HG03457 (cell line): ENCODE results near the gene ECE1.
A peak's percentile ranks its signal among the peaks of the same experiment; 100 is the strongest.

Experiments used
- ATAC-seq: cut with Tn5 transposase; IDR thresholded peaks from one replicate; pipeline ENCODE4 v1.9.1; 2021; ENCODE audit warnings: moderate number of reproducible peaks; ENCODE audit not compliant: unreplicated experiment

Gene ECE1

DNA sequence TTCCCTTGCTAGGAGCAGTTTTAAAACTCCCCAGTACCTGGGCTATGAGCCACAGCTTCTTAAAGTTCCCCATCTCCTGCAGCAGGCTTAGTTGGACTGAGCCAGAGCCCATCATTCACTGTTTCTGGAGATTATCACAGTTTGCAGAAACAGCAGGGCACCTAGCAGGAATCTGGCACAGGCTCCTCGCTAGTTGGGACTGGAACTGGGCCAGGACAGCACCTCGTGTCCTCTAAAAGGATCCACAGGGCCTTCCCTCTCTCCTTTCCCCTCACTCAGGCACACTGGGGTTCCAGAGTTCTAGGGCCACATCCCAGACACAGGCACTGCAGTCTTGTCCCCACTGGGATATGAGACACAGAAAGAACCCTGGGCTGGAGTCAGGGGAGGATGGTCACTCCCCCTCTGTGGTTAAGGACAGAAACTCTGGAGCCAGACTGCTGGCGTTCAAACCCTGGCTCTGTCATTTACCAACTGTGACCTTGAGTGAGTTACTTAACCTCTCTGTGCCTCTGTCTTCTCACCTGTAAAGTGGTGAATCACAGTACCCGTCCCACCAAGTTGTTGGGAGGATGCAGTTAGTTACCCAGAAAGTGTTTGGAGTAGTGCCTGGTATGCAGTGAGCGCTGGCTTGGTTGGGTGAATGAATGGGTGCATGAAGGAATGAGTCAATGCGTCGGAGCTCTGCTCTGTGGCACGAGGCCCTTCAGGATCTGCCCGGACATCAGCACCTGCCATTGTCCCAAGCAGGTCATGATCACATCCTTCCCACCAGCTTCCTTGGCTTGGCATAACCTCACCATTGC lies 18.8 kb upstream of the ECE1 start:
- no peak for ATAC-seq

DNA sequence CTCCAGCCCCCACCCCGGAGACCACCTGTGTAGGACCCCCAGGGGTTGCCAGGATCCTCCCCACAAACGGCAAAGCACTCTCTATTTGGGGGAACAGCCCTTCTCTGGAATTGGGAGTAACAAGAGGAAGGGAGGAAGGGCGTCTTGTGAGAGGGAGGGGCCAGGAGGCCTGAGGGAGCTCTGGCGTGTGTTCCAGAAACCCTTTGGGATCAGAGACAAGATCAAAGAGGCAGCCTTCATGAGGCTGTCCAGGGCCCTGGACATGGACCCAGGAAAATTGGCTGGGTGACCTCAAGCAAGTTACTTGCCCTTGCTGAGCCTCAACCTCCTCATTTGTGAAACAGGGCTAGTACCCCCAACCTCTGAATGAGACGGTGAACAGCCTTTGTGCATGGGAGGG lies 18.1 kb upstream of the ECE1 start:
- ATAC-seq = no peak

DNA sequence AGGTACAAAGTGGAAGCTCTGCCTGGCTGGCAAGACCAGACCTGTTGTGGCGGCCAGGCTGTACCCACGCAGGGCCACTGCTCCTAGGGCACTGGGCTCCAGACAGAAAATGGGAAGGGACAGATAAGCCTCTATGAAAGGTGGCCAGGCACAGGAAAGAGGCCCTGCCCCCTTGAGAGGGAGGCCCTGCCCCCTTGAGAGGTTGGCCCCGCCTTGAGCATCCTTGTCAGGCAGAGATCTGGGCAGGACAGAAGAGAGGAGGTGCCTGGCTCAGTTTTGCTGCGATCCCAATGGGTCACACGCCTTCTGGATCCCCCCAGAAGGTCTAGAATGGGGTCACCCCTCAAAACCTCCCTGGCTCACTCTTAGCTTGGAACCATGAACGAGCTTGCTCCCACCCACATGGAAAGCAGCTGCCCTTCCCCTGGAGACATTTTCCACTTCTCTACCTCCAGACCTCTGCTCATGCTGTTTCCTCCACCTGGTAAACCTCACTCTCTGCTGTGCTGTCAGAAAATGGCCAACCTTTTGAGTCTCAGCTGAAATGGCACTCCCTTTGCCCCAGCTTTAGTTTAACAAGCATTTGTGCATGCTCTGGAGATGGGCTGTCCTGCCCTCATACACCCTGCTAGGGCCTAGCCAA lies 17.5 kb upstream of the ECE1 start:
- ATAC-seq = no peak

DNA sequence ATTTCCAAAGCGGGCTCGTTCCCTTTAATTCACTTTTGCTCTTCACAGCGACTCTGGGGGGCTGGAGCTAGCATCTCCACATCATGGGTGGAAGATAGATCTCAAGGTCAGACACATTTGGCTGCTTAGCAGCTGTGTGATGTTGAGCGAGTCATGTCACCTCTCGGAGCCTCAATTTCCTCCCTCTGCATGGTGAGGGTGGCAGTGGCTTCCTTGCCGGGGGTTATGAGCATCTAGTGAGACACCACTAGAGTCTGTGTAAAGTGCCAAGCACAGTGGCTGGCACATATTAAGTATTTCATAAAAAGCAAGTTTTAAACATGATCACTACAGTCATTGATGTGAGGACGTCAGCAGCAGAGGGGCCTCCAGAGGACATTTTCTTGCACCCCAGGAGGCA lies 16.9 kb upstream of the ECE1 start:
- ATAC-seq = no peak

DNA sequence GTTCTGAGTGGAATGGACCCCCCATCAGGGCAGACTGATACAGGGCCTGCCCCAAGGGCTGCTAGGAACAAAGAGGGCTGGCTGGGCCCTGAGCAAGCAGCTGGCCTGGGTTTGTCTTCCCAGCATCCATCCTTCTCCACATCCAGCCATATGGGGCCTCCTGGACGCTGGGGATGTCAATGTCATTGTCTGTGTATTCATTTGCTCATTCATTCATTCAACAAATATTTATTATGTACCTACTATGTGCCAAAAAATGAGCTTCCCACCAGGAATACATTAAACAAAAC lies 15.6 kb upstream of the ECE1 start:
- no peak for ATAC-seq

DNA sequence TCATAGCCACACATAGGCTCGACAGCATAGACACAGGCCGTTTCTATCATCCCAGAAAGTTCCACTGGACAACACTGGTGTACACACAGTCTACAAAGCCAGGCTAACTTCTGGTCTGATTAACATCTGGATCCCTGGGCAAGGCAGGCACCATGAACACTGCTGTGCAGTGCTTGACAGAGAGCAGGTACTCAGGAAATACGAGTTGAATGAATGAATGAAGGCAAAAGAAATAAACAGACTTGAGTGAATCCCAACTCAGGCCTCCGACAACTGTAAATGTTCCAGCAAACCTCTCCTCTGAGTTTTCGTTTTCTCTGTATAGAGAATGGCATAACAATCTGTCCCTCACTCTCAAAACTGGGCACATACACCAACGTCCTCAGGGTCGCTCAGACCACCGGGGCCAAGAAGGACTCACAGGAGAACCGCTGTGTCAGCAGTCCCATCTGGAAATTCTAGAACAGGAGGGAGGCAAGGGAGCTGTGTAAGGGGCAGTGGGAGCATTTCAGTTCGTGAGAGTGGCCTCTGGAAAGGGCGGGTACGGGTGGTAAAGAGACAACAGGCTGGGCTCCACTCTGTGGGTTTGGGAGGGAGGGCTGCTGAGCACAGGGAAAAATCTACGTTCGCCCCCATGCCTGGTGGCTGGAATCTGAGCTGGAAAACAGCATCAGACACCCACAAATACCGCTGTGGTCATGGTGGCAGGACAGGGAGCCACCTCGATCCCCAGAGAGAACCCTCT lies 15.1 kb upstream of the ECE1 start:
- no peak for ATAC-seq

DNA sequence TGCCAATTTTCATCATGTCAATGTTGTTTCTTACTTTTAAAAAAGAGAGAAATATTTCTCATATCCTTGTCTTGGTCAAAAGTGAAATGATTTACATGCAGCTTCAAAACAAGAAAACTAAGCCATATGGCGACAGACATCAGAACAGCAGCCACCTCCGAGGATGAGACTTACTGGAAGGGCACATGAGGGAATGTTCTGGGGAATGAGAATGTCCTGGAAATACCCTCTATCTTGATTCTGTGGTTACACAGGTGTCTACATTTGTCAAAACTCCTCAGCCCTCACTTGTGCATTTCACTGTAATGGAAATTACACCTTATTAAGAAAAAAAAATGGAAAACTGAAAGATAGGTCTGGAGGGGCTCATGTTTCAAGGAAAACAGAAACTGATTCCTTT lies 14.2 kb upstream of the ECE1 start:
- ATAC-seq = no peak

DNA sequence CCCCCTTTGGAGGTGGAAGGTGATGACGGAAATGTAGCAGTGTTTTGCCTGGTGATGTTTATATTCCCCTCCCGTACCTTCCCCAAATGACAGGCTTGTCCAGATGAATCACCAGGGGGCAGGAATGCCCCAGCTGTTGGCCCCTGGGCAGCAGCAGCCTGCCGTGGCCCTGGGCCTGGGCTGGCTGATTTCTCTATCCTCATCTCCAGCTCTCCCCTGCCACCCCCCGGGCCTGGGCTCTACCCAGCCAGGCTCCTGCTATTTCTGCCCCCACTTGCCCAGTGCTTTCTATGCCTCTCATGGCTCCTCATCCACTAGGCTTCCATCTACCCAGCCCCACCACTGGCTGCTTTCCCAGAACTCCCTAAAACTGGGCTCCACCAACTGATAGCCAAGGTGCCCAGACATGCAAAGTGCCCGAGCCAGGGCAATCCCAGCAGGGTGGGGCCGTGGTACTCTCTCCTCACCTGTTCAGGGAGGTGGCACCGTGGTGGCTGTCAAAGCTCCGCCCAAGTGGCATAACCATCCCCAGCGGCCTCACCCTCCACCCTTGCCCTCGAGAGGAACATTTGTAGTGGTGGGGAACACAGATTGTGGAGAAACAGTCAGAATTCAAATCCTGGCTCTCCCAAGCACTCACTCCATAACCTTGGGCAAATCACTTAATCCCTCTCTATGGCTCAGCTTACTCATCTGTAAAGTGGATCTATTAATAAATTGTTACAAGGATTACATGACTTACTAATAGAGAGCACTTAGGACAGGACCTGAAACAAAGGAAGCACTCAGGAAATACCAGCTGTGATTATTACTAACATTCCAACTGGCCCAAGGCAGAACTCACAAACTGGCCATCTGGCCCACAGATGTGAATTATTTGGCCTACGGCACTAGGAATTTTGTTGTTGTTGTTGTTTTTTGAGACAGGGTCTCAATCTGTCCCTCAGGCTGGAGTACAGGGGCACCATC lies 12.8 kb upstream of the ECE1 start:
- no peak for ATAC-seq

DNA sequence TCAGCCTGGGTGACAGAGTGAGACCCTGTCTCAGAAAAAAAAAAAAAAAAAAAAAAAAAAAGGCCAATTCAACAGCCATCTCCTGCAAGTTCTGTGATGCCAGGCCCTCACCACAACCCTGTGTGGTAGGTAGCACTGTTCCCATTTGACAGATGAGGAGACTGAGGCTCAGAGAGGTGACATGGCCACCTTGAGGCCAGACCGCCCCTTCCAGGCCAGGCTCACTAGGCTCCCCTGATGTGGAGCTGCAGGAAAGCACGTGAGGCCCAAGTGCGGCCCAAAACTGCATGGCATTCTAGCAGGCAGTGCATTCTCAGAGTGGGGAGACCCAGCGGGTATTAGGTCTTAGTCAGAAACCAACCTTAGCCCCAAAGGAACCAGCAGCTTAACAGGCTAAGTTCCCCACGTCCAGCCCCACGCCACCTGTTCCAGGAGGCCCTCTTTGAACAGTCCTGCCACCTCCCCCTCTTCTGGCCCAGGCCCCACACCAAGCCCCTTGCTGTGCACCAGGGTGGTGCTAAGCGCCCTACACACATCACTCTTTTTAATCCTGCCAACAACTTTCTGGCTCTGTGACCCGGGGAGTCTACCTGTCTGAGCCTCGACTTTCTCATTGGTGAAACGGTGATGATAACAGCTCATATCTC lies 11.7 kb upstream of the ECE1 start:
- ATAC-seq = no peak

DNA sequence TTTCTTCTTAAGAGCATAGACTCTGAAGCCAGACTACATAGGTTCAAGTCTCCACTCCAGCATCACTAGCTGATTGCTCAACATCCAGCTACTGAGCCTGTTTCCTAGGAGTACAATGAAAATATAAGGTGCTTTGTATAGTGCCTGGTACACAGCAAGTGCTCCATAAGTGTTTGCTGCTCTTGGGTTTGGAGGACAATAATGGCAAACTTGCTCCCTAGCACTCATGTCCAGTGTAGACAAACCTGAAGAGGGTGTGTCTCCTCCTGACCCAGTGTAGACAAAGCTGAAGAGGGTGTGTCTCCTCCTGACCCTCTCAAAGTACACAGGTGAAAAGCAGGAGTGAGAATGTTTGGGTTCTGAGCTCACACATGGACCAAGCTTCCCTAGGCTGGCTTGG lies 10.5 kb upstream of the ECE1 start:
- ATAC-seq = no peak

DNA sequence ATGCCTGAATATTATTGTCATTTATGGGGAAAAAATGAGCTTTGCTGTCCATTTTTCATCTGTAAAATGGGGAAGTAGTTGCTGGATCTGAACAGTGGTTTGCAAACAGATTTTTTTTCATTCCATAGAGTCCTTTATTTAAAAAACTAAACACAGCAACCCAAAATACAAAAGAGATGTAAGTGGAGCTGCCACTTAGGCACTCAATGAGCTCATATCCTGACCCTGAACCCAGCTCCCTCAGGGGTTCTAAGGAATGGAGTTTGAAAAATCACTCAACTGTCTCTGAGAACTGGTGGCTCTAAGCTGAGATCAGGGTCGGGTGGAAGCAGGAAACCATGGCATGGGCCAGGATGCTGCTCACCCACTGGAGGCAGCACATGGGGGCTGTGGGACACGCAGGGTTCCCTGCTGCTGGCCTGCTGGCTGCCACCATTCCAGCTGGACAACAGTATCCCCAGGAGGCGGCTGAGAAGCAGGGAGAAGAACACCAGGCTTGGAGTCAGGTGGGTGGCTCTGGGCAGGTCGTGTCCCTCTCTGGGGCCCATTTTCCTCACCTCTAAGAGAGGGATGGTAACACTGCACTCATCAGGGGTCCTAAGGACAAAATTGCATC lies 9.6 kb upstream of the ECE1 start:
- ATAC-seq = no peak

DNA sequence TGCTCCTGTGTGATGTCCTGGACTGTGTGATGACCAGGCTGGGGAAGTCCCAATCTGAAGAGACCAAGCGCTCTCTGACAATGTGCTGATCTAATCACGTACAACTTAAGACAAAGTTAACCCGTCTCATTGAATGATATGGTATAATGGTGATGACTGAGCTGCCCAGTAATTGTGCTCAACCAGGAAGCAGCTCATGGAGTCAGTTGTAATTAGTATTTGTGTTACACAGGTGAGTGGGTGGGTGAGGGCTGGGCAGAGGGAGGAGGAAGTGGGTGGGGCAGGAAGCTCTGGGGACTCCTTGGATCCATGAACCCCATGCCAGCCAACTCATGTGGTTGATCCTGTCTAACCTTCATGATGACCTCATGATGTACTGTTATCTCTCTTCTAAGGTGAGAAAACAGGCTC lies 8.7 kb upstream of the ECE1 start:
- no peak for ATAC-seq

DNA sequence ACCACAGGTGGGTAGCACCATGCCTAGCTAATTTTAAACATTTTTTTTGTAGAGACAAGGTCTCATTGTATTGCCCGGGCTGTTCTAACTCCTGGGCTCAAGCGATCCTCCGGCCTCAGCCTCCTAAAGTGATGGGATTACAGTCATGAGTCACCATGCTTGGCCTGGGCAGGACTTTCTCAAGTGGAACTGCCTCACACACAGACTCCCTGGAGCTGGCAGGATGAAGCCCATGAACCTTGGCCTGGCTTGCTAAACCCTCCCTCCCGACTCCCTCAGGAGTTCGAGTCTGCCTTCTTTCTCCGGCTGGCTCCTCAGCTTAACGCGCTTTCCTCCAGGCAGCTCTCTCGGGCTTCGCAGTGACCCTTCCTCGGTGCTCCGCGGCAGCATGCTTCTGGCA lies 7.7 kb upstream of the ECE1 start:
- no peak for ATAC-seq

DNA sequence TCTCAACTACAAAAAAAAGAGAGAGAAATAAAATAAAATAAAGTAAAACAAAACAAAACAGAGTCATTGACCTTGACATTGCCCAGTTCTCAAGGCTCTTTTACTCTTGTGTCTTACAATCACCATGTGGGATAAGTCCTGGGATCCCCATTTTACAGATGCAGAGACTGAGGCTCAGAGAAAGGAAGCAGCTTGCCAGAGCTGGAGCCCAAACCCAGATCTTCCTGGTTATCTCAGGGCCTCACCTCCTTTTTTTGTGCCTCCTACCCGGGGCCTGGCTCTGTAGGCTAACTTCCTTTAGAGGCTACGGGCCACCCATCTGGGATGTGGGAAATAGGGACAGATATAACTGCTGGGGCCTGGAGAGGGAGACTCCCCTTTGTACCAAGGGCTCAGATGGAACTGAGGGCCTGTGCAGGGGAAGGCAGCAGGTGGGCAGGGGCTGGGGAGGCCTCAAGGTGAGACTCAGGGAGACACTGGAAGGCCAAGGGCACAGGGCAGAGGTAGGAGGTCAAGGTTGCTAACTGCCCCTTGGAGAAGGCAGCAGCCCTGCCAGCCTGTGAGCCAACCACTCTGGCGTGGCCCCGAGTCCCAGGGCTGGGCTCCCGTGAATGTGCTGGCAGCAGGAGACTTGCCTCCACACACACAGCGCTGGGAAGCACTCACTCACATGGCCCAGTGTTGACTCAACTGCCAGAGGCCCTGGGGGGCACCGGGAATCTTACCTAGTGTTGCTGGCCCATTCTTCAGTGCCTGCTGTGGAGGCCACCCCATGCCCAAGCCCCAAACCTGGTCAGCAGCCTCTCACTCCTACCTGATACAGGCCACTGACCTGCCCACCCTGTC lies 6.5 kb upstream of the ECE1 start:
- ATAC-seq = no peak

DNA sequence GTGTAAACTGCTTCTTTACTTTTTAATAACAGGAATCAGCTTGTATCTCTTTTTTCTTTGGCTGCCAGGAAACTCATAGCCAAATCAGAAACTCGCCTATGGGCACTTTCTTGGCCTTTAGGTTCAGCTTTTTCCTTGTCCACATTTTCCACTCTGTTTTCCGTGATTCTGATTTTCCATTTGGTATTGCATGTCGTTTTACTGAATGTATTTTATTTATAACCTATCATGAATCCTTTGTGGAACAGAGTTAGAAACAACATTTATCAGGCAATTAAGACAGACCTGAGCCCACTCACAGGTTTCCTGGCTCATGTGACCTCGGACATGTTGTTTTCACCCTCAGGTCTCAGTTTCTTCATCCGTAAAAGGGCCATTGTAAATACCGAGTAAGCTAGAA lies 5.3 kb upstream of the ECE1 start:
- no peak for ATAC-seq

DNA sequence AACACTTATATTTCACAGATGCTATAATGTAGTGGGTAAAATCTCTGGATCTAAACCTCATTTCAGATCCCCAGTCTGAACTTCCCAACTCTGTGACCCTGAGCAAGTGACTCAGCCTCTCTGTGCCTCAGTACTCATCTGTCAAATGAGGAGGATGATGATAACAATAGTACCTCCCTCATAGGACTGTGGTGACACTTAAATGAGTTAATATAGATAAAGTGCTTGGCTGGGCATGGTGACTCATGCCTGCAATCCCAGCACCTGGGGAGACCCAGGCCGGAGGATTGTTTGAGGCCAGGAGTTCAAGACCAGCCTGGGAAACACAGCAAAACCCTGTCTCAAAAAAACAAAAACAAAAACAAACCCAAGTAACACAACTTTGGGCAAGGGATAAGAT lies 4.7 kb upstream of the ECE1 start:
- peak; percentile 7 for ATAC-seq

DNA sequence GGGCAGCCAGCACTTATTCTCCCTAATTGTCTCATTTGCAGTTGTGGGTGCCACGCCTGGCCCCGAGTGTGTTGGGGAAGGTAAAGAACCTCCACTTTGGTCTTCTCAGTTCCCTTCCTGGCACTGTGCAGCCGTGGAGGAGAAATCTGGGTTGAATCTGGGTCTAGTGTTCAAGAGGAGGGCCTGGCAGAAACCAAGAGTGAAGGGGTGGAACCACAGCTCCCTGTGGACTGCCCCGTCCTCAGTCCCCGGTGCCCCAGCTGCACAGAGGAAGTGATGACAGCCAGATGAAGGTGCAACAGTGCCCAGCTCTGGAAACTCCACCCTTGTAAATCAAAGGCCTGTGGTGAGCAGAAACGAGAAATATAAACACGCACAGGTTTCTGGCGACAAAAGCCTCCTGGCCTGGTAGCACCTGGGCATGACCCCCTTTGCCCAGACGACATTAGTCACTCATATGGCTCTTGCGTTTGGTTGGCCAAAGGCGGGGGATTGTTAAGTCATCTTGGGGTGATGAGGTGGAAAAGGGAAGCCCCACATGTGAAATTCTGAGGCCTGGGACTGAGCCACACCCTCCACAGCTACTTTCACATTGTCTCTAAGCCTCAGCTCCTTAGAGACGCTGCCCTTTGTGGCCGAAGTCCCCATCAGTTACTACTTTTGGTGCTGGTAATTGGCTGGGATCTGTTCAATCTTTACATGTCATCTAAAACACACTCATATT lies 4.2 kb upstream of the ECE1 start:
- ATAC-seq = peak; percentile 44

DNA sequence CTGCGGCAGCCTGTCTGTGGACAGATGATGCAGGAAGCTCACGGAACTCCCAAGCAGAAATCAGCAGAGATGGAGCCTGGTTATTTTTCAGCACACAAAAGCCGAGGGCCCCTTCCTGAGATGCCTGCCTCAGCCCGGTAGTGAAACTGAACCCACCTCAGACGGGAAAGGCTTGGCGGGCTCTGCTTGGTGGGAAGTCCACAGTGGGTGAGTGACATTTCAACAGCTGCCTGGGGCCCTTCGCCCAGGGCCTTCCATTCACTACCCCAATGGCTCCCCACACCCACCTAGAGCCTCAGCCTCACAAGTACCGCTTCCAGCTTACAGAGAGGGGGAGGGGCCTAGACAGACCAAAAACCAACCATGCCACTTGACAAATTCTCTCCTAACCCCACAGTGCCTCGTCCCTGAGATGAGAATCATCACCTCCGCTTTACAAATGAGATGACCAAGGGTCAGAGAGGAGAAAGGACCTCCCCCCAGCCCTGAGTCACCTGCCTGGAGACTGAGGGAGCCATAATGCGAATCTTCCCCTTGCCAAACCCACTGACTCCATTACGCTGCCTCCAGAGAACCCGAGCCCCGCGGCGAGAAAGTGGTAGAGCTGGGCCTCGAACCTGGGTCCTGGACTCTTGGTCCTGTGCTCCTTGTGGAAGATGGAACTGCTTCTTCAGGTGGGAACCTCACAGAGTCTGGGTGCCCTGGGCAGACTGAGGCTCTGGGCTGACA lies 3.4 kb upstream of the ECE1 start:
- peak; percentile 23 for ATAC-seq
